Uterus (tissue), 2 donors: ENCODE measurements around the gene SLC25A48.

Experiments used
- CTCF ChIP-seq, 4 experiments: fragments of 200-600 bp in 2 of 4; fragments of 450-650 bp in 2 of 4; sonication (generic) in 2 of 4; IDR thresholded peaks; one replicate each; pipeline ENCODE4 v1.5.1; 2016 to 2019; ENCODE audit warnings: antibody characterized with exemption in 4 of 4, mild to moderate bottlenecking in 2 of 4, moderate library complexity in 1 of 4
- POLR2A ChIP-seq, 2 donors: fragments of 450-650 bp; IDR thresholded peaks; one replicate each; pipeline ENCODE4 v1.6.1; 2016; ENCODE audit warnings: antibody characterized with exemption in 2 of 2, mild to moderate bottlenecking in 1 of 2, moderate library complexity in 1 of 2

GRCh38 chr5:135842737-135843136, 8.3 kb downstream of the SLC25A48 start:
- TF ChIP-seq POLR2A (IDR thresholded peaks at IDR 0.05) (no peak), CTCF (IDR thresholded peaks at IDR 0.05) (no peak)
